ENCODE results near the gene PTGIR.

PTGIR gene

DNA sequence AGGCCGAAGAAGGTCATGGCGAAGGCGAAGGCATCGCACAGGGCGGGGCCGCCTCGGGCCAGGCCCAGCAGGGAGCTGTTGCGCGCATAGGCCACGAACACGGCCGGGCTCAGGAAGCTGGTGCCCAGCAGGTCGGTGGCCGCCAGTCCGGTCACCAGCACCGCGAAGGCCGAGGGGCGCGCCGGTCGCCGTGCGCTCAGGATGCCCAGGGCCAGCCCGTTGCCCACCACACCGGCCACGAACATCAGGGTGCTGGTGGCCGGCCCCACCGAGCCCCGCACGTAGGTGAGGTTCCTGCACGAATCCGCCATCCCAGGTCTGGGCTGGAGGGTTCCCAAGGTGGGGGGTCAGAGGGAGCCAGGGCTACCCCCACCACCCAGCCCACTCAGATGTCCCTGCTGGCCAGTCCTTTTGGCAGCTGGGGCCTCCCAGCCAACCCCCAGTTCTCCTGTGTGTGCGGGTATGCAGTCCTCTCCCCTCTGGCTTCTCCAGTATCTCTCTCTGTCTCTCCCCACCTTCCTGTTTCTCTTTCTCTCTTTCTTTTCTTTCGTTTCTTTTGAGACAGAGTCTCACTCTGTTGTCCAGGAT is 880 bp downstream of the PTGIR start:
- Histone ChIP-seq H3K27me3 (ENCODE audit: control insufficient read depth in 1 of 2, insufficient read depth in 2 of 2, low read length in 2 of 2) (no peaks in the 10 kb centered on the region), H3K9me3 (ENCODE audit: control insufficient read depth in 2 of 2, low read length in 2 of 2) (no peaks in the 10 kb centered on the region), H3K27ac (ENCODE audit: low read length) (peak overlapping the region; percentile 76), H3K4me3 (ENCODE audit: low read length in 2 of 2) (peak overlapping the region in 1 of 2 donors; percentile 69), H3K4me1 (ENCODE audit: control insufficient read depth, insufficient read depth, low read length) (peaks cover 65% of the 10 kb centered on the region), H3K9ac (ENCODE audit: low read length in 2 of 2) (peak overlapping the region in 1 of 2 donors; percentile 40), H3K36me3 (ENCODE audit: control insufficient read depth in 2 of 2, insufficient read depth in 2 of 2, low read length in 2 of 2) (no peaks in the 10 kb centered on the region)

DNA sequence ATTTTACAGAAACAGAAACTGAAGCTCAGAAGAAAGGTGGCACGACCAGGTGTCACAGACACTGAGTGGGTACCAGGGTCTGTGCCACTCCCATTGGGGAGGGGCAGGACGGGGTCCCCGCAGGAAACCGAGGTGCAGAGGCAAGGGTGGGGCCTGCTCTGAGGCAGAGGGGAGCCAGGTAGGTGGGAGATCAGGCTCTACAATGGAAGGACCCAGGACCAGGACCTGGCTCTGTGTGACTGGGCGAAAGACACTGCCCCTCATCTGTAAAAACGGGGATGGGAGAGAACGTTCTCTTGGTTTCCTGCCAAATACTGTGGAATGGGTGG is 2.8 kb downstream of the PTGIR start:
- Histone ChIP-seq H3K4me3 (ENCODE audit: low read length in 2 of 2) (peak overlapping the region; percentile 26 to 76), H3K27ac (ENCODE audit: low read length) (peak overlapping the region; percentile 80), H3K9me3 (ENCODE audit: control insufficient read depth in 2 of 2, low read length in 2 of 2) (no peaks in the 10 kb centered on the region), H3K9ac (ENCODE audit: low read length in 2 of 2) (peak overlapping the region in 1 of 2 donors; percentile 40), H3K36me3 (ENCODE audit: control insufficient read depth in 2 of 2, insufficient read depth in 2 of 2, low read length in 2 of 2) (no peaks in the 10 kb centered on the region), H3K27me3 (ENCODE audit: control insufficient read depth in 1 of 2, insufficient read depth in 2 of 2, low read length in 2 of 2) (no peaks in the 10 kb centered on the region), H3K4me1 (ENCODE audit: control insufficient read depth, insufficient read depth, low read length) (peaks cover 74% of the 10 kb centered on the region)

DNA sequence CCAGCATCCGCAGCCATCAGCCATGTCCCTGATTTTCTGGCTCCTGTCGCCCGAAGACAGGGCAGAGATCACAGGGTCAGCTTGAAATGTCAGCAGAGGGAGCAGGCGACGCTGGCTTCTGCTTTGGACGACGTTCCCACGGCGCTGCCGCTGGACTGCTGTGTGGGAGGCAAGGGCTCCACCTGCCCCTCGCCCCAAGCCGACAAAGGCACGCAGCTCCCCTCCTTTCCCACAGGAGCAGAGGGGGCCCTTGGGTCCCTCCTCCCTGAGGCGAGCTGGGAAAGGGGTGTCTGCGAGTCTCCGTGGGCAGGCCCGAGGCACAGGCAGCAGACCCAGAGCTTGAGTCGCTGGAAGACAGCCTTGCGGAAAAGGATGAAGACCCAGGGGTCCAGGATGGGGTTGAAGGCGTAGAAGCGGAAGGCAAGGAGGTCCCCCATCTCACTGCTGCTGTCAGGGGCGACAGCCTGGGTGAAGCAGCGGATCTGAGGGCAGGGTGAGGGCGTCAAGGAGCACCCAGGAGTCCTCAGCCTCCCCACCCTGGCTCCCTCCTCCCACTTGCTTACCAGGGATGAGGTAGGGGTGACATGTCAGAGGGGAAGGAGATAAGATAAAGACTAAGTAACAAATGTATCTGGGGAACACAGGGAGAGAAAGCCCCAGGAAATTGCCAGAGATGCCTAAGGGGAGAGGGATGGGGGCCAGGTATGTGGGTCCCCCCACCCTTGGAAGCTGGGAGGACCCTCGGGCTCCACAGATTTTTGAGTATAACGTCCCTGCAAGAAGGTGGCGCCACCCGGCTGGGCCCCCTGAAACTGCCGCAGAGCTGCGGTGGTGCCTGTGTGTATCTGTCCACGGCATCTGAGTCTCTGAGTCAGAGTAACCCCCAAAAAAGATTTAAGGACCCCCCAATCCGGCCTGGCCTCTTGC is 3.4 kb downstream of the PTGIR start:
- Histone ChIP-seq H3K27ac (ENCODE audit: low read length) (peak overlapping the region; percentile 80), H3K9ac (ENCODE audit: low read length in 2 of 2) (peak overlapping the region; percentile 40 to 76), H3K4me3 (ENCODE audit: low read length in 2 of 2) (peak overlapping the region; percentile 56 to 76), H3K36me3 (ENCODE audit: control insufficient read depth in 2 of 2, insufficient read depth in 2 of 2, low read length in 2 of 2) (no peaks in the 10 kb centered on the region), H3K4me1 (ENCODE audit: control insufficient read depth, insufficient read depth, low read length) (peaks cover 80% of the 10 kb centered on the region), H3K27me3 (ENCODE audit: control insufficient read depth in 1 of 2, insufficient read depth in 2 of 2, low read length in 2 of 2) (no peaks in the 10 kb centered on the region), H3K9me3 (ENCODE audit: control insufficient read depth in 2 of 2, low read length in 2 of 2) (no peaks in the 10 kb centered on the region)

DNA sequence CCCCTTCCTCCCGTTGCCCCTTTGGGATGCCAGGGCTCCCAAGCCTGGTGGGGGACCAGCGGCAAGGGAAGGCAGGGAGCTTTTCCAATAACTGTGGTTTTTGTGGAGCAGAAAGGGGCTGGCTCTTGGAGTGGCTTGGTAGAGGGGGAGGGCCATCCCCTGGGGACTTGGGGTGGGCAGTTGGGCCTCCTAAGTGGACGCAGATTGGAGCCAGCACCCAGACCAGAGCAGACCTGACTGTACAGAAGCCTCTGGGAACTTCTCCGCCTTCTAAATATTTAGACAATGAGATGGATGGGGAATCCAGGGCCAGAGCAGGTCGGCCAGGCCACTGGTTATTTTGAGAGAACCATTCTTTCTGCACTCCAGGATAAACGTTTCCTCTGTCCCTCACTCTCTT is 4.2 kb downstream of the PTGIR start:
- H3K4me1 ChIP-seq (ENCODE audit: control insufficient read depth, insufficient read depth, low read length), result peaks cover 78% of the 10 kb centered on the region
- H3K9me3 ChIP-seq (ENCODE audit: control insufficient read depth in 2 of 2, low read length in 2 of 2), result no peaks in the 10 kb centered on the region
- H3K27me3 ChIP-seq (ENCODE audit: control insufficient read depth in 1 of 2, insufficient read depth in 2 of 2, low read length in 2 of 2), result no peaks in the 10 kb centered on the region
- peak overlapping the region; percentile 80 for H3K27ac ChIP-seq (ENCODE audit: low read length)
- H3K4me3 ChIP-seq (ENCODE audit: low read length in 2 of 2), result peak overlapping the region; percentile 56 to 76
- peak overlapping the region; percentile 26 to 76 for H3K9ac ChIP-seq (ENCODE audit: low read length in 2 of 2)
- no peaks in the 10 kb centered on the region for H3K36me3 ChIP-seq (ENCODE audit: control insufficient read depth in 2 of 2, insufficient read depth in 2 of 2, low read length in 2 of 2)

DNA sequence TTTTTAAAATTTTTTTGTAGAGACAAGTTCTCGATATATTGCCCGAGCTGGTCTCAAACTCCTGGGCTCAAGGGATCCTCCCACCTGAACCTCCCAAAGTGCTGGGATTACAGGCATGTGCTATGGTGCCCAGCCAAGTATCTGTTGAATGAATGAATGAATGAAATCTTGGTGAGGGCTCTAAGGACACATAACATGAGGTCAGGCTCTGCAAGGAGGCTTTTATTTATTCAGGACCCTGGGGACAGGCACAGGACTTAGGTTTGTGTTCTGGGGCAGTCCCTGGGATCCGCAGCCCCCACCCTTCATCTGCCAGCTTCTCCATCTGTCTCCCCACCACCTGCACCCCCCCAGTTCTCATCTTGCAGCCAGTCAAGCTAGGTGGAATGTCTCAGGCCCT is 4.6 kb downstream of the PTGIR start:
- Histone ChIP-seq H3K4me3 (ENCODE audit: low read length in 2 of 2) (peak overlapping the region; percentile 34 to 76), H3K27me3 (ENCODE audit: control insufficient read depth in 1 of 2, insufficient read depth in 2 of 2, low read length in 2 of 2) (no peaks in the 10 kb centered on the region), H3K4me1 (ENCODE audit: control insufficient read depth, insufficient read depth, low read length) (peaks cover 74% of the 10 kb centered on the region), H3K36me3 (ENCODE audit: control insufficient read depth in 2 of 2, insufficient read depth in 2 of 2, low read length in 2 of 2) (no peaks in the 10 kb centered on the region), H3K9ac (ENCODE audit: low read length in 2 of 2) (peak overlapping the region in 1 of 2 donors; percentile 26), H3K9me3 (ENCODE audit: control insufficient read depth in 2 of 2, low read length in 2 of 2) (no peaks in the 10 kb centered on the region), H3K27ac (ENCODE audit: low read length) (peak overlapping the region; percentile 80)

DNA sequence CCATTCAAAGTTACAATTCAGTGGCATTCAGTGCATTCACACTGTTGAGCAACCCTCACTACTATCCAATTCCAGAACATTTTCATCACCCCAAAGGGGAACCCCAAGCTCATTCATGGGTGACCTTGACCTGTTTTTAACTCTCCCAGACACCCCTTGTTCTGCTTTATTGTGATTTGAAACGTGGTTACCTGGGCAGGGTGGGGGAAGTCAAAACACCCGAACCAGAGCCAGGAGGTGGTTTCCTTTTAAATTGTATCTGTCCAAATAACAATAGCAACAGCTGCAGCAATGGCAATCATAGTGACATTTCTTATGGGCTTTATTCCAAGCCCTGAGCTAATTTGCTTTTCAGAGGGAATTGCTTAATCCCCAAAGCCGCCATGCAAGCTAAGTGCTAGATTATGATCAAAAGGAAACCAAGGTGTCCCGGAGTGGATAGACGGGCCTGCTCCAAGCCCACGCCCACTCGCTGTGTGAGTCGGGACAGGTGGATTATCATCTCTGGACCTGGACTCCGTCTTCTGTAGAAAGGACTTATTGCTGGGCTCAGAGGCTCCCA is 6.1 kb downstream of the PTGIR start:
- no peak overlapping the region for H3K4me3 ChIP-seq (ENCODE audit: low read length in 2 of 2)
- no peak overlapping the region for H3K9ac ChIP-seq (ENCODE audit: low read length in 2 of 2)
- no peak overlapping the region for H3K27ac ChIP-seq (ENCODE audit: low read length)
- H3K36me3 ChIP-seq (ENCODE audit: control insufficient read depth in 2 of 2, insufficient read depth in 2 of 2, low read length in 2 of 2), result no peaks in the 10 kb centered on the region
- H3K9me3 ChIP-seq (ENCODE audit: control insufficient read depth in 2 of 2, low read length in 2 of 2), result no peaks in the 10 kb centered on the region
- no peaks in the 10 kb centered on the region for H3K27me3 ChIP-seq (ENCODE audit: control insufficient read depth in 1 of 2, insufficient read depth in 2 of 2, low read length in 2 of 2)
- H3K4me1 ChIP-seq (ENCODE audit: control insufficient read depth, insufficient read depth, low read length), result peaks cover 68% of the 10 kb centered on the region

DNA sequence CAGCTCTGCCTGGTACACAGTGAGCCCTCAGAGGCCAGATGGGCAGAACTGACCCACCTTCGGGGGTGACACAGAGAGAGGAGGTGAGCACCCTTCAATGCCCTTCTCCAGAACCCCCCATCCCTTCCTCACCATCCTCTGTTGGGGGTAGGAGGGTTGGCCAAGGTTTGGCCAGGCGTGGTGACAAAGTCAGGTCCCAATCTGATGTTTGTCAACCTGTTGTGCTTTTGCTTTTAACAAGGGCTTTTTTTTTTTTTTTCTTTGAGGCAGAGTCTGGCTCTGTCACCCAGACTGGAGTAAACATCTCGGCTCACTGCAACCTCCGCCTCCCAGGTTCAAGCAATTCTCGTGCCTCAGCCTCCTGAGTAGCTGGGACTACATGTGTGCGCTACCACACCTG is 7.3 kb downstream of the PTGIR start:
- Histone ChIP-seq H3K27ac (ENCODE audit: low read length) (no peak overlapping the region), H3K9ac (ENCODE audit: low read length in 2 of 2) (no peak overlapping the region), H3K4me3 (ENCODE audit: low read length in 2 of 2) (no peak overlapping the region), H3K4me1 (ENCODE audit: control insufficient read depth, insufficient read depth, low read length) (peaks cover 60% of the 10 kb centered on the region), H3K36me3 (ENCODE audit: control insufficient read depth in 2 of 2, insufficient read depth in 2 of 2, low read length in 2 of 2) (no peaks in the 10 kb centered on the region), H3K9me3 (ENCODE audit: control insufficient read depth in 2 of 2, low read length in 2 of 2) (no peaks in the 10 kb centered on the region), H3K27me3 (ENCODE audit: control insufficient read depth in 1 of 2, insufficient read depth in 2 of 2, low read length in 2 of 2) (no peaks in the 10 kb centered on the region)

DNA sequence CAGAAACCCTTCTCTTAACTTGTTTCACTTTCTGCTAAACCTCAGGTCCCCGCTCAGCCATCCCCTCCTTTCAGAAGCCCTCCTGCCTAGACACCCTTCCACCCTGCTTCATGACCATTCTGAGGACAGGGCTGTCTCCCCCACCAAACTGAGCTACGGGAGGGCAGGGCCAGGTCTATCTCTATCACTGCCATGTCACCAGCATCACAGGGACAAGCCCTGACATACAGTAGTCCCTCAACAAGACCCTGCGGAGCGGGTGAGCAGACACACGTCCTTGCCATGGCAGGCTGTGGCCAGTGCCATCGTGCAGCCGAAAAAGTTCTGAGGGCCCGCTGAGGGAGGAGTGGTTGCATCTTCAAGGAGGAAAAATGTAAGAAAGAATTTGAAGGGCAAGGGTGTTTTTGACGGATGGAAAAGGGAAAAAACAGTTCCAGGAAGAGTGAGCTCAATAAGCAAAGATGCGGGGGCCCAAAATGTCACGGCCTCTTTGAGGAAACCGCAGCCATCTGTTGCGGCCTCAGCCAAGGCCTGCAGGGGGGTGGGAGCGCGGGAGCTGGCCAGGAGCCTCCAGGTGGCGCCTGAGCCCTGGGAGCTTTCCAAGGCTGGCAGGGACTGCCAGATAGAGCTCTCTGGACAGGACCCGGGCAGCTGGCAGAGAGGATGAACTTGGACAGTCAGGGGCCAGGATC is 8.1 kb downstream of the PTGIR start:
- H3K36me3 ChIP-seq (ENCODE audit: control insufficient read depth in 2 of 2, insufficient read depth in 2 of 2, low read length in 2 of 2), result no peaks in the 10 kb centered on the region
- H3K4me3 ChIP-seq (ENCODE audit: low read length in 2 of 2), result no peak overlapping the region
- no peaks in the 10 kb centered on the region for H3K9me3 ChIP-seq (ENCODE audit: control insufficient read depth in 2 of 2, low read length in 2 of 2)
- H3K27ac ChIP-seq (ENCODE audit: low read length), result peak overlapping the region; percentile 11
- peaks cover 54% of the 10 kb centered on the region for H3K4me1 ChIP-seq (ENCODE audit: control insufficient read depth, insufficient read depth, low read length)
- no peaks in the 10 kb centered on the region for H3K27me3 ChIP-seq (ENCODE audit: control insufficient read depth in 1 of 2, insufficient read depth in 2 of 2, low read length in 2 of 2)
- H3K9ac ChIP-seq (ENCODE audit: low read length in 2 of 2), result no peak overlapping the region

DNA sequence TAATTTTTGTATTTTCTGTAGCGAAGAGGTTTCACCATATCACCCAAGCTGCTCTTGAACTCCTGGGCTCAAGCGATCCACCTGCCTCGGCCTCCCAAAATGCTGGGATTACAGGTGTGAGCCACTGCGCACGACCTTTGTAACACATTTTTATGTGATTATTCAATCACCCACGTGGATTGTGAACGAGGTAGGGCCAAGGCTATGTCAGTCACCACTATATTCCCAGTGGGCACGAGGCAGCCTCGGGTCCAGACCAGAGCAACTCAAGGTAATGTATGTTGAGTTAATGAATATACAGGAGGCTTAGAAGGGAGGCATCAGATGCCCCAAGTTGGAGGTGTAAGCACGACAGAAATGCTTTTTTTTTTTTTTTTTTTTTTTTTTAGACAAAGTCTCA is 8.9 kb downstream of the PTGIR start:
- no peak overlapping the region for H3K9ac ChIP-seq (ENCODE audit: low read length in 2 of 2)
- H3K4me1 ChIP-seq (ENCODE audit: control insufficient read depth, insufficient read depth, low read length), result peaks cover 46% of the 10 kb centered on the region
- H3K9me3 ChIP-seq (ENCODE audit: control insufficient read depth in 2 of 2, low read length in 2 of 2), result no peaks in the 10 kb centered on the region
- H3K4me3 ChIP-seq (ENCODE audit: low read length in 2 of 2), result no peak overlapping the region
- H3K27me3 ChIP-seq (ENCODE audit: control insufficient read depth in 1 of 2, insufficient read depth in 2 of 2, low read length in 2 of 2), result no peaks in the 10 kb centered on the region
- no peak overlapping the region for H3K27ac ChIP-seq (ENCODE audit: low read length)
- H3K36me3 ChIP-seq (ENCODE audit: control insufficient read depth in 2 of 2, insufficient read depth in 2 of 2, low read length in 2 of 2), result no peaks in the 10 kb centered on the region

DNA sequence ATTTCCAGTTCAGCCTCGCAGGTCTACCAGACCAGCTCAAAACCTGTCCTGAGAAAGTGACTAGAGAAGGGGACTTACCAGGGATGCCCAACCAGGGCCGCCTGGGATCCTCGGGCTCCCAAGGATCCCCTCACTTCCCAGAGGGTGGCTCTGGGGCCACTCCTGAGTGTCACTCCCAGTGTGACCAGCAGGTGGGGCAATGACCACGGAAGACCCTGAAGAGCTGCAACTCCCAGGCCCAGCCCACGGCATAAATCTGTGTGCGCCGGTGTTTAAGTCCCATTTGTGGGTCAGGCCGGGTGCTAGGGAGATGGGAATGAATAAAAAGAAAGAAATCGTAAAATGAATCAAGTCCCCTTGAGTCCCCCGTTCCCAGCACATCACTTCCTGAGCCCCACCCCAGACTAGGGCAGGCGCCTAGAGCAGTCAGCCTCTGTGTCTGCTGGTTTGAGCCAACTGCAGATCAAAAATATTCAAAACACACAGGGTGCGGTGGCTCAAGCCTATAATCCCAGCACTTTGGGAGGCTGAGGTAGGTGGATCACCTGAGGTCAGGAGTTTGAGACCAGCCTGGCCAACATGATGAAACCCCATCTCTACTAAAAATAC is 10.7 kb downstream of the PTGIR start:
- Histone ChIP-seq H3K36me3 (ENCODE audit: control insufficient read depth in 2 of 2, insufficient read depth in 2 of 2, low read length in 2 of 2) (peaks cover 8 to 9% of the 10 kb centered on the region in 2 donors), H3K27me3 (ENCODE audit: control insufficient read depth in 1 of 2, insufficient read depth in 2 of 2, low read length in 2 of 2) (no peaks in the 10 kb centered on the region), H3K4me3 (ENCODE audit: low read length in 2 of 2) (no peak overlapping the region), H3K9me3 (ENCODE audit: control insufficient read depth in 2 of 2, low read length in 2 of 2) (no peaks in the 10 kb centered on the region), H3K9ac (ENCODE audit: low read length in 2 of 2) (peak overlapping the region in 1 of 2 donors; percentile 51), H3K27ac (ENCODE audit: low read length) (no peak overlapping the region), H3K4me1 (ENCODE audit: control insufficient read depth, insufficient read depth, low read length) (peaks cover 31% of the 10 kb centered on the region)
